ENCODE data around the gene KCNK15. TPM values are rescaled to one million over a fixed set of nuclear protein-coding genes. Genes with fewer than 3 reads are reported as not detected.

KCNK15 gene
- polyA plus RNA-seq, 1 donor (not counting 4 experiments of a cell fraction or from before 2014, with no cell fraction given): not detected

DNA sequence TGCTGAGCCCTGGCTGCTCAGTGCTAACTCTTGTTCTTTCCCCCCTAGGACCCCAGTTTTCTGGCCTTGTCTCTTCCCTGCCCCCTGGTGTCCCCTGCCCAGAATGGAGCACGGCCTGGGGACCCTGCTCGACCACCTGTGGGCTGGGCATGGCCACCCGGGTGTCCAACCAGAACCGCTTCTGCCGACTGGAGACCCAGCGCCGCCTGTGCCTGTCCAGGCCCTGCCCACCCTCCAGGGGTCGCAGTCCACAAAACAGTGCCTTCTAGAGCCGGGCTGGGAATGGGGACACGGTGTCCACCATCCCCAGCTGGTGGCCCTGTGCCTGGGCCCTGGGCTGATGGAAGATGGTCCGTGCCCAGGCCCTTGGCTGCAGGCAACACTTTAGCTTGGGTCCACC lies 18.6 kb upstream of the KCNK15 start:
- H3K9me1 ChIP-seq (ENCODE audit: control insufficient read depth, extremely low read depth, insufficient read depth, low read length): peaks cover 2% of the 10 kb centered on the region
- no peak overlapping the region for H3K27ac ChIP-seq (ENCODE audit: control insufficient read depth, insufficient read depth, low read length)
- TF ChIP-seq, protein P1, sequence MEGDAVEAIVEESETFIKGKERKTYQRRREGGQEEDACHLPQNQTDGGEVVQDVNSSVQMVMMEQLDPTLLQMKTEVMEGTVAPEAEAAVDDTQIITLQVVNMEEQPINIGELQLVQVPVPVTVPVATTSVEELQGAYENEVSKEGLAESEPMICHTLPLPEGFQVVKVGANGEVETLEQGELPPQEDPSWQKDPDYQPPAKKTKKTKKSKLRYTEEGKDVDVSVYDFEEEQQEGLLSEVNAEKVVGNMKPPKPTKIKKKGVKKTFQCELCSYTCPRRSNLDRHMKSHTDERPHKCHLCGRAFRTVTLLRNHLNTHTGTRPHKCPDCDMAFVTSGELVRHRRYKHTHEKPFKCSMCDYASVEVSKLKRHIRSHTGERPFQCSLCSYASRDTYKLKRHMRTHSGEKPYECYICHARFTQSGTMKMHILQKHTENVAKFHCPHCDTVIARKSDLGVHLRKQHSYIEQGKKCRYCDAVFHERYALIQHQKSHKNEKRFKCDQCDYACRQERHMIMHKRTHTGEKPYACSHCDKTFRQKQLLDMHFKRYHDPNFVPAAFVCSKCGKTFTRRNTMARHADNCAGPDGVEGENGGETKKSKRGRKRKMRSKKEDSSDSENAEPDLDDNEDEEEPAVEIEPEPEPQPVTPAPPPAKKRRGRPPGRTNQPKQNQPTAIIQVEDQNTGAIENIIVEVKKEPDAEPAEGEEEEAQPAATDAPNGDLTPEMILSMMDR (optimal IDR thresholded peaks at IDR 0.05 in 1 of 3, IDR thresholded peaks at IDR 0.05 in 1 of 3, conservative IDR thresholded peaks at IDR 0.05 in 1 of 3; ENCODE audit: extremely low read depth in 1 of 3, insufficient read depth in 2 of 3, low read length in 3 of 3): no peak
- no peak for TF ChIP-seq EZH2 (IDR thresholded peaks at IDR 0.05; ENCODE audit: low read length)
- H2AFZ ChIP-seq (ENCODE audit: control insufficient read depth, low read length): no peak overlapping the region
- peaks cover 27% of the 10 kb centered on the region for H3K4me1 ChIP-seq (ENCODE audit: control insufficient read depth, extremely low read depth, insufficient read depth, low read length)
- H4K20me1 ChIP-seq (ENCODE audit: control insufficient read depth, extremely low read depth, insufficient read depth, low read length): no peaks in the 10 kb centered on the region
- no peak for FAIRE-seq
- H3K4me3 ChIP-seq (ENCODE audit: control insufficient read depth in 2 of 3, extremely low read depth in 1 of 3, insufficient read depth in 2 of 3, low read depth in 1 of 3, low read length in 3 of 3): no peak overlapping the region
- H3K27me3 ChIP-seq (ENCODE audit: control insufficient read depth, extremely low read depth, insufficient read depth, low read length): no peaks in the 10 kb centered on the region
- DNase-seq (ENCODE audit: low read depth, low spot score): no peak
- no peaks in the 10 kb centered on the region for H3K36me3 ChIP-seq (ENCODE audit: control insufficient read depth in 2 of 2, extremely low read depth in 1 of 2, insufficient read depth in 2 of 2, low read length in 2 of 2)
- H3K9ac ChIP-seq (ENCODE audit: control insufficient read depth, extremely low read depth, insufficient read depth, low read length): no peak overlapping the region
- no peak overlapping the region for H3K4me2 ChIP-seq (ENCODE audit: control insufficient read depth, extremely low read depth, insufficient read depth, low read depth, low read length)
- dilution Hi-C loops (cut with MboI; ENCODE audit: extremely low pct_ligation_motif_present, low sequenced_read_pairs): no loop called here
- H3K79me2 ChIP-seq (ENCODE audit: control insufficient read depth, insufficient read depth, low read length): no peaks in the 10 kb centered on the region
- H3K9me3 ChIP-seq (ENCODE audit: control insufficient read depth, low read depth, low read length): no peaks in the 10 kb centered on the region

DNA sequence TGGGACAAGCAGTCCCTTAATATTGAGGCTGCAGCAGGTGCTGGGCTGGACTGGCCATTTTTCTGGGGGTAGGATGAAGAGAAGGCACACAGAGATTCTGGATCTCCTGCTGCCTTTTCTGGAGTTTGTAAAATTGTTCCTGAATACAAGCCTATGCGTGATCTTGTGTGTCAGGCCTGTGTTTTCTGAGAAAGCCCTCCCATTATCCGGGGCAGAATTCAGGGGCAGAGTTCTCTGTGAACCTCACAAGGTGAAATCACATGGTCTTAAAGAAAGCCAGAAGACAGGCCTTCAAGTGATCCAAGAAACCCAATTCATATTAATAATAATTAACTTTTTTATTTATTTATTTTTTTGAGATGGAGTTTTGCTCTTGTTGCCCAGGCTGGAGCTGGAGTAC lies 18.0 kb upstream of the KCNK15 start:
- DNase-seq (ENCODE audit: low read depth, low spot score): no peak
- H3K27me3 ChIP-seq (ENCODE audit: control insufficient read depth, extremely low read depth, insufficient read depth, low read length): no peaks in the 10 kb centered on the region
- no peak overlapping the region for H3K4me3 ChIP-seq (ENCODE audit: control insufficient read depth in 2 of 3, extremely low read depth in 1 of 3, insufficient read depth in 2 of 3, low read depth in 1 of 3, low read length in 3 of 3)
- dilution Hi-C loops (cut with MboI; ENCODE audit: extremely low pct_ligation_motif_present, low sequenced_read_pairs): no loop called here
- peaks cover 33% of the 10 kb centered on the region for H3K4me1 ChIP-seq (ENCODE audit: control insufficient read depth, extremely low read depth, insufficient read depth, low read length)
- H3K9me1 ChIP-seq (ENCODE audit: control insufficient read depth, extremely low read depth, insufficient read depth, low read length): peaks cover 2% of the 10 kb centered on the region
- no peak overlapping the region for H3K9ac ChIP-seq (ENCODE audit: control insufficient read depth, extremely low read depth, insufficient read depth, low read length)
- FAIRE-seq: no peak
- no peak overlapping the region for H3K27ac ChIP-seq (ENCODE audit: control insufficient read depth, insufficient read depth, low read length)
- H3K4me2 ChIP-seq (ENCODE audit: control insufficient read depth, extremely low read depth, insufficient read depth, low read depth, low read length): no peak overlapping the region
- no peaks in the 10 kb centered on the region for H3K9me3 ChIP-seq (ENCODE audit: control insufficient read depth, low read depth, low read length)
- H4K20me1 ChIP-seq (ENCODE audit: control insufficient read depth, extremely low read depth, insufficient read depth, low read length): no peaks in the 10 kb centered on the region
- H3K36me3 ChIP-seq (ENCODE audit: control insufficient read depth in 2 of 2, extremely low read depth in 1 of 2, insufficient read depth in 2 of 2, low read length in 2 of 2): no peaks in the 10 kb centered on the region
- TF ChIP-seq, protein P1 (optimal IDR thresholded peaks at IDR 0.05 in 1 of 3, IDR thresholded peaks at IDR 0.05 in 1 of 3, conservative IDR thresholded peaks at IDR 0.05 in 1 of 3; ENCODE audit: extremely low read depth in 1 of 3, insufficient read depth in 2 of 3, low read length in 3 of 3): no peak
- TF ChIP-seq EZH2 (IDR thresholded peaks at IDR 0.05; ENCODE audit: low read length): no peak
- H3K79me2 ChIP-seq (ENCODE audit: control insufficient read depth, insufficient read depth, low read length): no peaks in the 10 kb centered on the region
- no peak overlapping the region for H2AFZ ChIP-seq (ENCODE audit: control insufficient read depth, low read length)

Measured in keratinocyte (primary cell).